Endometrium (tissue), 2 donors: ENCODE measurements around the gene FERD3L.

Experiments used
- FAIRE-seq: peaks from 2 replicates; lab custom pipeline; 2012; peaks lifted over from hg19 to GRCh38; lab: Jason Lieb, UNC
- donor health status: control.
- donor health status: control.

Gene FERD3L

GRCh38 chr7:19117091-19117869, 27.9 kb downstream of the FERD3L start, which contains the start of gene TWIST1:
TSS of gene TWIST1 (minus strand) at chr7:19117636. CDS start at chr7:19117321, 315 bp downstream.
- FAIRE-seq = no peak

GRCh38 chr7:19116121-19117090, 28.8 kb downstream of the FERD3L start:
- FAIRE-seq = no peak

GRCh38 chr7:19114551-19114855, 30.7 kb downstream of the FERD3L start:
- FAIRE-seq = no peak

- no peak for FAIRE-seq
Measured at GRCh38 chr7:19113855-19114550, 31.2 kb downstream of the FERD3L start.

GRCh38 chr7:19113002-19113350, 32.2 kb downstream of the FERD3L start:
- FAIRE-seq = no peak

GRCh38 chr7:19112274-19113001, 32.8 kb downstream of the FERD3L start:
- no peak for FAIRE-seq

GRCh38 chr7:19111474-19112273, 33.5 kb downstream of the FERD3L start:
- FAIRE-seq = no peak

GRCh38 chr7:19110776-19111175, 34.4 kb downstream of the FERD3L start:
- FAIRE-seq = no peak

- no peak for FAIRE-seq
Measured at GRCh38 chr7:19110026-19110730, 35.0 kb downstream of the FERD3L start.

GRCh38 chr7:19109000-19109946, 35.9 kb downstream of the FERD3L start:
- FAIRE-seq = no peak

GRCh38 chr7:19107356-19108146, 37.7 kb downstream of the FERD3L start:
- no peak for FAIRE-seq

GRCh38 chr7:19107081-19107355, 38.2 kb downstream of the FERD3L start:
- FAIRE-seq = no peak

GRCh38 chr7:19106241-19107080, 38.8 kb downstream of the FERD3L start:
- FAIRE-seq = no peak

- no peak for FAIRE-seq
Measured at GRCh38 chr7:19105546-19105945, 39.7 kb downstream of the FERD3L start.

GRCh38 chr7:19104811-19105210, 40.4 kb downstream of the FERD3L start:
- FAIRE-seq = no peak

- FAIRE-seq = no peak
Measured at GRCh38 chr7:19102884-19103283, 42.3 kb downstream of the FERD3L start.

- no peak for FAIRE-seq
Measured at GRCh38 chr7:19101909-19102308, 43.3 kb downstream of the FERD3L start.

- no peak for FAIRE-seq
Measured at GRCh38 chr7:19101472-19101871, 43.7 kb downstream of the FERD3L start.
